ENCODE results near the gene PBX4.
A peak's percentile ranks its signal among the peaks of the same experiment; 100 is the strongest.

Gene PBX4

DNA sequence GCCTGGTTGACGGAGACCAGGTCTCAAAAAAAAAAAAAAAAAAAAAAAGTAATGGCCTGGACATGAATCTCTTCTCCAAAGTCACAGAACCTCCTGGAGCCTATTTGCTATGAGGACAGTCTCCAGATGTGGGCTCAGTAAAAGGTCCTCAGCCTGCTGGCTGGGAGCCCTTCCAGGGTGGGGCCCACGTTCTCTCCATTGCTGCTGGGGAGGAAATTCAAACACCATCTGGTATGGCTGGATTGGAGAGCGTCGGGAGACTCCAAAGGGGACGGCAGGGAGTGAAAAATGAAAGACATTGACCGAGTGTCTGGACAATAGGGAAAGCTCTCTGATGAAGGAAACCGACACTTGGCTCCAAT, 1.3 kb upstream of the PBX4 start:
- Histone ChIP-seq H3F3A (ENCODE audit: insufficient read depth) (no peaks in the 10 kb centered on the region; the same call in 1 of the 2 replicates), H3K27ac (ENCODE audit: low read depth, low read length) (no peak overlapping the region), H3K36me3 (ENCODE audit: low read length) (no peaks in the 10 kb centered on the region), H3K27me3 (ENCODE audit: low read length) (no peaks in the 10 kb centered on the region), H2AFZ (ENCODE audit: low read depth, low read length, severe bottlenecking) (no peak overlapping the region), H4K20me1 (ENCODE audit: low read depth, low read length) (no peaks in the 10 kb centered on the region), H3K4me2 (ENCODE audit: low read depth, low read length, poor library complexity, severe bottlenecking) (no peak overlapping the region), H3K79me2 (ENCODE audit: insufficient read depth, low read length) (no peaks in the 10 kb centered on the region), H3K9me2 (replicated peaks; ENCODE audit: insufficient read depth, low read length) (no peaks in the 10 kb centered on the region), H3K4me3 (ENCODE audit: insufficient read depth, low read length, poor library complexity, severe bottlenecking) (no peak overlapping the region), H3K9ac (ENCODE audit: low read length) (no peak overlapping the region), H3K9me3 (ENCODE audit: insufficient read depth, low read length) (no peaks in the 10 kb centered on the region)
- TF ChIP-seq EZH2phosphoT487 (conservative IDR thresholded peaks at IDR 0.05; ENCODE audit: low read length) (no peak), CTCF (IDR thresholded peaks at IDR 0.05; ENCODE audit: insufficient read depth, low read length, poor library complexity, severe bottlenecking) (no peak)

DNA sequence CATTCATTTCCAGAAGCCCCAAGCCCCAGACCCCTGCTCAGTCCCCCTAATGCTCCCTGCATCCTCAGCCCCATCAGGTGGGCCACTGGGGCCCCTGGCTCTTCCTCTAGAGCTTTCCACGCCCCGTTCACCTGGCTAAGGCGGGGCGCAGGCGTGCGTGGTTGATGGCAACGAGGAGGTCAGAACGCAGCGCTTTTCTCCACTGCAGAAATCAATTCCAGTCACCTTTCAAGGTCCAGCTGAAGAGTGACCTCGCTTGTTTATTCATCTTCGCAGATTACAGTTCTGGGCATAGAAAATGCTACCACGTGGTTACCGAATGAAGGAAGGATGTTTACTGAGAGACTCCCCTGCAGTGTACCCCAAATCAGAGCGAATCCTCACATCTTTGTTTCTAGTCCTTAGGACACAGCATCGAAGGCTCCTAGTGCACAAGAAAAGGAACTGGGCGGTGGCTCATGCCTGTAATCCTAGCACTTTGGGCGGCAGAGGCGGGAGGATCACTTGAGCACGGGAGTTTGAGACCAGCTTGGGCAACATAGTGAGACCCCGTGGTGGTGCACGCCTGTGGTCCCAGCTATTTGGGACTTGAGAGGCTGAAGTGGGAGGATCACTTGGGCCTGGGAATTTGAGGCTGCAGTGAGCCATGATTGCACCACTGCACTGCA, 828 bp upstream of the PBX4 start:
- Histone ChIP-seq H3K9me3 (ENCODE audit: insufficient read depth, low read length) (no peaks in the 10 kb centered on the region), H3K9me2 (replicated peaks; ENCODE audit: insufficient read depth, low read length) (no peaks in the 10 kb centered on the region), H2AFZ (ENCODE audit: low read depth, low read length, severe bottlenecking) (no peak overlapping the region), H3K36me3 (ENCODE audit: low read length) (no peaks in the 10 kb centered on the region), H3K27me3 (ENCODE audit: low read length) (no peaks in the 10 kb centered on the region), H3K4me2 (ENCODE audit: low read depth, low read length, poor library complexity, severe bottlenecking) (peak overlapping the region; percentile 53), H3K9ac (ENCODE audit: low read length) (no peak overlapping the region), H3K27ac (ENCODE audit: low read depth, low read length) (no peak overlapping the region), H3K4me3 (ENCODE audit: insufficient read depth, low read length, poor library complexity, severe bottlenecking) (peak overlapping the region; percentile 21), H4K20me1 (ENCODE audit: low read depth, low read length) (no peaks in the 10 kb centered on the region), H3K79me2 (ENCODE audit: insufficient read depth, low read length) (no peaks in the 10 kb centered on the region), H3F3A (ENCODE audit: insufficient read depth) (no peaks in the 10 kb centered on the region; the same call in 1 of the 2 replicates)
- TF ChIP-seq EZH2phosphoT487 (conservative IDR thresholded peaks at IDR 0.05; ENCODE audit: low read length) (no peak), CTCF (IDR thresholded peaks at IDR 0.05; ENCODE audit: insufficient read depth, low read length, poor library complexity, severe bottlenecking) (no peak)

GRCh38 chr19:19615086-19615485, 3.4 kb downstream of the PBX4 start:
- TF ChIP-seq CTCF (IDR thresholded peaks at IDR 0.05; ENCODE audit: insufficient read depth, low read length, poor library complexity, severe bottlenecking) (no peak), EZH2phosphoT487 (conservative IDR thresholded peaks at IDR 0.05; ENCODE audit: low read length) (no peak)
- no peak overlapping the region for H3K27ac ChIP-seq (ENCODE audit: low read depth, low read length)
- no peaks in the 10 kb centered on the region for H3K27me3 ChIP-seq (ENCODE audit: low read length)
- H3K79me2 ChIP-seq (ENCODE audit: insufficient read depth, low read length) = no peaks in the 10 kb centered on the region
- no peak overlapping the region for H3K4me3 ChIP-seq (ENCODE audit: insufficient read depth, low read length, poor library complexity, severe bottlenecking)
- H3F3A ChIP-seq (ENCODE audit: insufficient read depth) = no peaks in the 10 kb centered on the region
- no peak overlapping the region for H2AFZ ChIP-seq (ENCODE audit: low read depth, low read length, severe bottlenecking)
- no peaks in the 10 kb centered on the region for H3K9me2 ChIP-seq (replicated peaks; ENCODE audit: insufficient read depth, low read length)
- H3K9ac ChIP-seq (ENCODE audit: low read length) = no peak overlapping the region
- no peaks in the 10 kb centered on the region for H3K36me3 ChIP-seq (ENCODE audit: low read length)
- no peaks in the 10 kb centered on the region for H3K9me3 ChIP-seq (ENCODE audit: insufficient read depth, low read length)
- no peak overlapping the region for H3K4me2 ChIP-seq (ENCODE audit: low read depth, low read length, poor library complexity, severe bottlenecking)
- H4K20me1 ChIP-seq (ENCODE audit: low read depth, low read length) = no peaks in the 10 kb centered on the region
